Germinal center (tissue), 1 donor: ENCODE measurements around the gene MGLL.
"Not testable (repeated sequence)": the region's sequence is repeated elsewhere in the genome, so short reads cannot be mapped to it uniquely, and the experiment has no call there.

Experiments used
- DNase-seq: peaks from one replicate; pipeline ENCODE4 v3.0.0; 2012; ENCODE audit warnings: mixed read lengths, low spot score

MGLL gene

DNA sequence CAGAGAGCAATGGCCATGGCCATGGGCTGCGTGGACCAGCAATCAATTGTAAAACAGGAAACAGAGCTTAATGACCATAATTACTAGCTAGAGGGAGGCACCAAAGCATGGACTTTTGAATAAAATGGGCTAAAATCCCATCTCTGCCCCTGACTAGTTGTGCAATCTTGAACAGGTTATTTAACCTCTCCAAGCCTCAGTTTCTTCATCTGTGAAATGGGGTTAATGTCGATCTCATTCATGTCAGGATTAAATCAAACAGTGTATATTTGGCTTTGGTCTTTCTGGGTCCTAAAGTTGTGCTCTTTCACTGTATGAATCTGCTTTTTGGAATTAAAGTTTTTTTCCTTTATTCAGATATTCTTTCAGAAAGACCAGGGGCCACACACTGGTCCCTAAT lies 113.5 kb downstream of the MGLL start:
- no peak for DNase-seq

DNA sequence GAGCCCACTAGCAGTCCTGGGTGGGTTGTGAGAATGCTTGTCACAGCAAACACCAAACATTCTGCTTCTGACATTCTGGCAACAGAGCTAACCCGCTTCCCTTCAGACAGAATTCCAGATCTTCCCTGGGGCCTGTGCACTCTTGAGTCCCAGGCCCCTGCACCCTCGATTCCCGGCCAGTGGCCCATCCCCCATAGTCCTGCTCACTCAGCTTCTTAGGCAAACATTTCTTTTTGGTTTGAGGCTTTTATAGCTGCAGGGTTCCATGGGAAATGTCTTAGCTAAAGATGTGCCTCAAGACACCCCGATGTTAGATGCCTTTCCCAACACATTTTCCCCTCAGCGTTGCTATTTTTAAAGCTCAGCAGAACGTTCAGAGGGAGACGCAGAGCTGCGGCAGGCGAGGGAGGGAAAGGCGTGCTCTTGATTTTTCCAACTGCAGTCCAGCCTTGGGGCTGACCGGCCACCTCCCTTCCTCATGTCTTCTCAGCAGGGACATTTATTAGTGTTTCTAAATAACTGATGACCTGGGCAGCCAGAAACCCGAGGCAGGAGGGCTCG lies 114.4 kb downstream of the MGLL start:
- DNase-seq: no peak

DNA sequence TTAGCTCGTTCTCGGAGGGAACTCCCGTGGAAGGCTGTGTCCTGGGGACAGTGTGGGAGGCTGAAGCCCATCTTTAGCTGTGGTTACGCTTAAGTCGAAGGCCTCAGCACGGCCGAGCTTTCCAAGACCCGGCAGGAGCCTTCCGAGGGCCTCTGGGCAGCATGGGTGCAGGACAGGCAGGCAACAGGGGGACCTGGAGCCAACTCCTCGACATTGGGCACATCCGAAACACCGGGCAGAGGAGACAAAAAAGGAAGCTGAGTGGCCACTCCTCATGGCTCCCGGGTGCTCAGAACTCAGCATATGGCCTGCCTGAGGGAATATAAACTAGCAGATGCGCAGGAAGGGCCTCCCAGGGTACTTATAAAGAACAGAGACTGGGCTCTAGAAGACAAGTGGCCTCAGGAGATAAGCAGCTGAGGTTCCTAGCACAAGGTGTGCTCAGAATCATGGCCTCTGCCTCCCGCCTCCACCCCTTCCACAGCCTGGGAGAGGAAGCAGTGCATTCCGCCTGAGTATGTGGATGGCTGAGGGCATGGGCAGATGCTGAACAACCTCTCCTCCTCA lies 115.4 kb downstream of the MGLL start:
- no peak for DNase-seq

DNA sequence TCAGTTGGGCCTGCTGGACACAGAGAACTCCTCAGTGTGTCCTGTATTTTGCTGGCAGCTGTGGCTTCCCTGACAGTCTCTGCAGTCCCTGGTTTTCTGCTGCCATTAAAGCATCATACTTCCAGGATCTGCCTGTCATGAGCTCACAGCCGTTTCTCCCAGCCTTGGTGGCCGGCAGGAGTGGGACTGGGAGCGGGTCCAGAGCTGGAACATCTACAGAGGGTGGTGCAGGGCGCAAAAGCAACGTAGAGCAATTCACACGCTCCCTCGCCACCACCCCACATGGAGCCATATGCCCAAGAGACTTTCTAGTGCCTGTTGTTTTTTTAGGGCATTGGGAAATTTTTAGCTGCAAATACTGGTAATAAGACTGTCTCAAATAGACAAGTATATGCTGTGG lies 116.0 kb downstream of the MGLL start:
- DNase-seq: no peak

DNA sequence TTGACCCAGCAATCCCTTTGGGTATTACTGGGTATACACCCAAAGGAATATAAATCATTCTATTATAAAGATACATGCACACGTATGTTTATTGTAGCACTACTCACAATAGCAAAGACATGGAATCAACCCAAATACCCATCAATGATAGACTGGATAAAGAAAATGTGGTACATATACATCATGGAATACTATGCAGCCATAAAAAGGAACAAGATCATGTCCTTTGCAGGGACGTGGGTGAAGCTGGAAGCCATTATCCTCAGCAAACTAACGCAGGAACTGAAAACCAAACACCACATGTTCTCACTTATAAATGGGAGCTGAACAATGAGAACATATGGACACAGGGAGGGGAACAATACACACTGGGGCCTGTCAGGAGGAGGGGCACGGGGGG lies 117.5 kb downstream of the MGLL start:
- not testable (repeated sequence) for DNase-seq

DNA sequence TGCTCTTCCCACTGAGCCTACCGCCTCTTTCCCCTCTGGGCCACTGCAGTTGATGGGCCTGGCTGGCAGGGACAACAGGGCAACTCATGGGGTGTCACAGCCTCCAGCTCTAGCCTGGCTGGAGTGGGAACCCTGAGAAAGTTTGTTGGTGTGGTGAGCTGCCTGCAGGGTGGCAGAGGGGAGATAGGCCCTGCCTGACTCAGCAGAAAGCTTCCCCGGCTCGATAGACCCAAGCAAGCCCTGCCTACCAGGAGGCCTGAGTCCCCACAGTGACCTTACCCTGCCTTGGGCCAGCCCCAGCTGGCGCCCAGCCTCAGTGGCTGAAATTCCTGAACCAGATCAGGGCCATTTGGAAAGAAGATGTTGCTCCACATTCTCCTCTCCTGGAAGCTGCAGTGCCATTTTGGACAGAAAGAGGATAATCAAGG lies 120.2 kb downstream of the MGLL start:
- no peak for DNase-seq

DNA sequence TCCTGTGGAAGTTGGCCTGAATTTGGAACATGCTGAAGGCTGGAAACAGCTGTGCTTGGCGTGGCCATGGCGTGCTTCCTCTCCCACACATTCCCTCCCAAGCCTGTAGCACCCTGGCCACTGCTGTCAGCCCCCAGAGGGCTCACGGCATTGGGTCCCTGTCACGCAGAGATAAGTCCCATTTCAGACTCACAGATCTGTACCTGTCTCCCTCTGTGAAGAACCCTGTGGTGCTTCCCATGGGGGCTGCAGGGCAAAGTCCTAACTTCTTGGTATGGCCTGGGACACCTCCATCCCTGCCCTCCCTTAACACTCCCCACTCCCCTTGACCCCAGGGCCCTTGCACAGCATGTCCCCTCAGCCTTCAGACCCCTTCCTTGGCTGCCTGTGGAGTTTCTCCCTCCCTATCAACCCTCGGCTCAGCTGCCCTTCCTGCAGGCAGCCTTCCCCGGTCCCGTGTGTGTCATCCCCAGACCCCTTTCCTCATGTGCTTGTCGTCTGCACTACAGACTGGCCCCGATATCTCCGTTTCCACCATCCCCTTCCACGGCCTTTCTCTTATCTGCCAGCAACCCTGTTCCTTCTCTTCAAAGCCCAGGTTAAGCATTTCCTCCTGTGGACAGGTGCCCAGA lies 120.9 kb downstream of the MGLL start:
- no peak for DNase-seq

DNA sequence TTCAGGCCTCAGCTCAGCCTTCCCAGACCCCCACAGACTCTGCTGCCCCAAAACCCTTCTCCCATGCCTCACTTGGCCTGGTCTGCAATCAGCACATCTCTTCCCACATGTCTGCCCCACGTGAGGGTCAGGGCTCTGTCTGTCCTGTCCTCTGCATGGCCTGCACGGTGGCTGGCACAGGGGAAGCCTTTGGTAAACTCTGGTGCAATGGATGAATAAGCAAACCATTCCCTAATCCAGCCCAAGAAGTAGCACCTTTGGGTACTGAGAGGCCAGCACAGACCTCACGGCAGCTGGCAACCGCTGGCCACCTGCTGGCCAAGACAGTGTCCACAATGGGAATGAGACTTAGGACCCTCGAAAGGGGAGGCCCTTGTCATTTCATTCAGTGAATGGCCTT lies 121.9 kb downstream of the MGLL start:
- DNase-seq: no peak

DNA sequence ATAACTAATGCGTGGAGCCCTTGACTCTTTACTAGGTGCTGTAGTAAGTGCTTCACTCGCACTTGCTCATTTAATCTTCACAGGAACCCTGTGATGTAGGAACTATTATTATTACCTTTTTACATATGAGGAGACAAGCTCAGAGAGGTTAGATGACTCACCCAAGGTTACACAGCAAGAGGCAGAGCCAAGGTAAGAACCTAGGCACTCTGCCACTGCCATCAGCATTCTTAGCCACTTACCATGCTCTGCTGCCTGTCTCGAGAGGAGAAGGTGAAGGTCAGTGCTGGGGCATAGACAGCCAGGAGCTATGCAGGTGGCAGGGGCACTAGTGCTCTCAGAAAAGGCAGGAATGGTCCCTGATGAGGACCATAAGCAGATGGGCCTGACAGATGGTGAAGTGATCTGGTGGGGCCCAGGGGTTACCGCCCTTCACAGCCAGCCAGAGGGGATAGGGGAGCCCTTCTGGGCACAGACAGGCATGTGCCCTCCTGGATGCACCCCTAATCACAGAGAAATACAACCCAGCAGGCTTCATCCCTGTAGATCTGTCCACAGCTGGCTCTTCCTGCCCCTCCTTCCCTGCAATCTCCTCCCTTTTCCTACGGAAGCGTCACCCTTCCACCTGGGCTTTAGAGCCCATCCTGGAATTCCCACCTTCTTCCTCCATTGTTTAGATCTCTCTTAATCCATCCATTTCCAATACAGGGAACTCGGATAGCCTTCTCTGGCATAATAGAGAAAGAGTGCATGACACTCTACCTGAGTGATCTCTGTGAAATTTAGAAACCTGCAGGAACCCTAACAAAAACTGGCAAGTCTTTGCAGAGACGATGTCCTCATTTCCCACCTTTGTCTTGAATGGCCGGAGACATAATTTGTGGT lies 122.7 kb downstream of the MGLL start:
- no peak for DNase-seq

DNA sequence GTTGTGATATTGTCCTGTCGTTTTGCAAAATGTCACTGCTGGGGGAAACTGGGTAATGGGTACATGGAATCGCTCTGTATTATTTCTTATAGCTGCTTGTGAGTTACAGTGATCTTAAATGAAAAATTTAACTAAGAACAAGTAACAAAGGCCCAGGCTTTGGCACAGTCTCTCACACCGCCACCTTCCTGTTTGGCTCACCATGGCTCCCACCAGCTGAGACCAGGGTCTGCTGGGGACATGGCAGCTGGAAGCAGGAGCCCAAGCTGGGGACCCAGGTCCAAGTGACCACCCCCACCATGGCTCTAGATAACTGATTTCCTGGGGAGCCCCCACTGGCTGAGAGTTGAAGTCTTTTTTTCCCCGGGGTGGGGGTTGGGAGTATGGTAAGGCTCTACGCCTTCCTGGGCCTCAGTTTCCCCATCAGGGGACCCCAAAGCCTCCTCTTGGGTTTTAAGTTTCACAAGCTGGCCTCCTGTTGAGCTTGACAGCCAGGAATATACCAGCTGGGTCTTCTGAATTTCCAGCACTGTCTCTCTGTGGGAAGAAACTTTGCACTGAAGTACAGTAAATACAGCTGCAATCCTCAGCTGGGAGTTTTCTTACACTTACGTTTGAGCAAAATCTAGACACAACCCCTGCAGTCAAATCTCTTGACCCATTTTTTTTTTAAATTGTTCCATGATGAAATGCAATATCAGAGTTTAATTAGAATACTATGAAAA lies 123.5 kb downstream of the MGLL start:
- DNase-seq: no peak

DNA sequence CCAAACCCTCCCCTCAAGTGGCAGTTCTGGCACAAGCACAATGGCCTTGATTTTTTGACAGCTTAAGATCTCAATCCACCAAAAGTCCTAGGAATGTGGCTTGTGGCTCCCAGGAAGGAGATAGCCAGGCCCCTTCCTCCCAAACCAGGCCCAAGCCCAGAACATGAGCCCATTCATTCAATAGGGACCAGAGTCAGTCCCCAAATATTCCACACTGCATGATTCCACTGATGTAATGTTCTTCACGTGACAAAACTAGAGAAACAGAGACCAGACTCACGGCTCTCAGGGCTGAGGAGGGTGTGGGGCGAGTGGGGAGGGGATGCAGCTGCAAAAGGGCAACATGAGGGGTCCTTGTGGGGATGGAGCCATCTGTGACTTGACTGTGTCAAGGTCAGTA lies 124.0 kb downstream of the MGLL start:
- DNase-seq: no peak

DNA sequence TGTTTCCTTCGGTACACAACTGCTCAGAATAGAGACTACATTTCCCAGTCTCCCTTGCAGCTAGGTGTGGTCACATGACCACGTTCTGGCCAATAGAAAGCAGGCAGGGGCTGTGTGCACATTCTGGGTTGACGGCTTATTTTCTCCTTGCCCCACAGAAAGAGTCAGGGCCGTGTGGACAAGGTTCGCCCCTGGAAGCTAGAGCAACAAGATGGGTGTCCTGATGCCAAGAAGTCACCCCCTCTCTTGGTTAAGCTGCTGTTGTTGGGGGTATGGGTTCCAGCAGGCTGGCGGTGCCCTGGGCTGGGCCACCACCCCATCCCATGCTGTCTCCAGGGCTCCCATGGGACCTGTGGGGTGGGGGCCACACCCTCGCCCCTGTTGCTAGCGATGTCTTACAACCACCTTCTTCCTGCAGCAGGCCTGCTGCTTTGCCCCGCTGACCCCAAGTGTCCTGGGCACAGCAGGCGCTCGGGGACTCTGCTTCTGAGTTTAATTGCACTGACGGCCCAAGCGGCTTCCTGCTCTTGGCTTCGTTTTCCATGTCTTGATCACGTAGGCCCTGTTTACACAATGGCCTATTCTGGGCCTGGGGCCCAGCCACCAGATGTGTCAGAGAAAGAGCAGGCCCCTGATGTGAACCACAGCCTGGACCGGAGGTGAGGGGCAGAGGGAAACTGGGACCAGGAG lies 124.6 kb downstream of the MGLL start:
- DNase-seq: peak; percentile 78

DNA sequence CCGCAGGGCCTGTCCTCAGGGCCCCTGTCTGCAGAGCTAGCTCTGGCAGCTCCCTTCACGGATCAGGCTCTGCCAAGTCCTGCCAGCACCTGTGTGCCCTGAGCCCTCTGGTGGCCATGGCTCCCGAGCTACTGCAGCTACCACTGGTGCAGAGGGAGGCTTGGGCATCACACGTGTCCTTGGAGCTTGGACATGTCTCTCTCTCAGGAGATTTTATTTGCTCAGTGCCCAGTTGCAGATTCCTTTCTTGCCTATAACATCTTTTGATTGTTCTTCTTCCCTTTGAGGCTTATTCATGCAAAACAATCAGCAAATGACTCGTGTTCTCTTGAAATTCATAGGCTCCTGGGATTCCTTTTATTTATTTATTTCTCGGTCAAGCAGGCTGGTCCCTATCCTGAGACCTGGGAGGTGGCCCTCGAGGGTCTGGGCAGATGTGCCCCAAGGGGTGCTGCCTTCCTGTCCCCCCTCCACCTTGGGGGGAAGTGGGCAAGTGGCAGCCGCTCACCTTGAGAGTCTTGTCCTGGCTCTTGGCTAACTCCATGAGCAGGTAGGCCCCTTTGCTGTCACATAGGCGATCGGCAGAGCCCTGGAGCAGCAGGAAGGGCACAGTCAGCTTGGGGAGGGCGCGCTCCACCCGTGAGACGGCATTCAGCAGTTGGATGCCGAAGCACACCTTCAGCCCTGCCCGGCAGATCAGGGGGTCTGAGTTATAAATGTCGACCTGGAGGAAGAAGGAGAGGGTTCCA lies 127.7 kb downstream of the MGLL start:
- DNase-seq: peak; percentile 32

DNA sequence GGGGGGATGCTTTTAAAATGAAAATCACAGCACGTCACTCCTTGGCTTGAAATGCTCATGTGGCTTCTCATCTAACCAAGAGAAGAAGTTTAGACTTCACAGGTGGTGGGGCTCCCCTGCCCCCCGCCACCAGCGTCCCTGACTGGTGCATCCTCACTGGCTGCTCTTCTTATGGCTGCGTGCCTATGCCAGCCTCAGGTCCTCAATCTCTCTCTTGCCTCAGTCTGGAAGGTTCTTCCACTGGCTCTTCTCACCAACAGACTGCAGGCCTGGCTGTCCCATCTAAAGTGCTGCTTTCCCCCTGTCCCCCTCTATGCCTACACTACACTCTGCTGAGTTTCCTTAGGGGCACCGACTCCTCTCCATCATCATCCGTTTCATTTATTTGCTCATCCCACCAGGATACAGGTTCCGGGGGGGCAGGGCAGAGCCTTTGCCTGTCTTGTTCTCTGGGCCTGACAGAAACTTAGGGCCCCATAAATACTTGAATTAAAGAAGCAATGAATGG lies 128.9 kb downstream of the MGLL start:
- no peak for DNase-seq

DNA sequence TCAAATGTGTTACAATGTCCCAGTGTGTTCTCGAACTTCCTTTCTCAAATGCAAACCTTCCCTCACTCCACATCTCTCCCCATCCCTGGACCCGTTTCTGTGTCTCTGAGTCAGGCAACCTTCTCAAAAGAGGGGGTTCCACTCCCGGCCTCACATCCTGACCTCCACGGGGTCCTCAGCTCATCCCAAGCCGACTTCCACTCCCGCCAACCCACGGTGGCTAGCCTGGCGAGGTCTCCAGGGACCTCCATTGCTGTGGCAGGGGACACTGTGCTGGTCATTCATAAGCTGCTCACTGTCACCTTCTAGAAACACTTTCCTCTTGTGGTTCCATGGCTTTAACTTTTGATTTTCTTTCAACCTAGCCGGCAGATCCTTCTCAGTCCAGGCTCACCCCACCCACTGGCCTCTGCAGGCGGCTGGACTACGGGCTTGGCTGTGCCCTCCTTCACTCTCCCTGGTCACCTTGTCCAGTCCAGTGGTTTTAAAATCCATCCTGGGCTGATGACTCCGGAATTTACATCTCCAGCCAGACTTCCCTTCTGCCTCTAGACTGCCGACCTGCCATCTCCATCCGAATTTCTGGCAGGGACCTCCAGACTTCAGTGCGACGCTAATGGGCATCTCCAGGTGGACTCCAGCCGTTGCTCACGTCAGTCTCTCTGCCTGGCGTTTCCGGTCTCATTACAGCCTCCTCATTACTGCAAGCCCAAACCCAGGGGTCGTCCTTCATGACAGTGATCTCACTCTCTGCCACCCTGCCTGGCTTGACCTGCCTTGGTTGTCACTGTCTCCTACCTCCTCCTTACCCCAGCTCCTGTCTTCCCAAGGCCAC lies 129.6 kb downstream of the MGLL start:
- no peak for DNase-seq

DNA sequence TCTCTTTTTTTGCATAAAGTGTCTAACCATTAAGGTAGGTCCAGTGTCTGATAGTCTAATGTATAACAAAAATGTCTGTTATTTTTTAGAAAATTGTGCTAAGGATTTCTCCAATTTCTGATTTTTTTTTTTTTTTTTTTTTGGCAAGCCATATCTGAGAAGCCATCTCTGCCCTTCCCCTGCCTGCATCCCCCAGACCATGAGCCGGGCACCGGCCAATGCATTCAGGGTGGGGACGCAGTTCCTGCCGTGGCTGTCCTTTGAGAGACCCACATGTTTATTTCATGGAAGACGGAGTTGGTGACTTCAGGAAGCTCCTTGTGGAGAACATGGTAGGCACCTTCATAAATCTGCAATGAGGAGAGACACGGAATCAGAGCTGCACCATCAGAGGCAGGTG lies 130.3 kb downstream of the MGLL start:
- DNase-seq: no peak

DNA sequence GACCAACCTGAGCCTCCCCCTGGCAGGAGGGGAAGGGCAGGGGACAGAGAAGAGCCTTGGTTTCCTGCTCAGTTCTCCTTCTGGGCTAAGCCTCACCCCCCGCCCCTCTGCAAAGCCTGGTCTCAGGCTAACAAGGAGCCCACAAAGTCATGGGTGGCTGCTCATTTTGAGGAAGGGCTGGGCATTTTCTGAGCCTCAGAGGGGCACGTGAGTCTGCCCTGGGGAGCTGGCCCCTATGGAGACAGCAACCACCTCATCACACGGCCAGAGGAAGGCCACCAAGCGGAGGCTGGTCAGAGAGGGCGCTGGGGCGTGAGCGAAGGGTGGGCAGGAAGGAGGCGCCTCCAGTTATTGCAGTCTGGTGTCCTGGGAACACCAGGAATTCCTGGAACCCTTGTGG lies 130.8 kb downstream of the MGLL start:
- DNase-seq: no peak

DNA sequence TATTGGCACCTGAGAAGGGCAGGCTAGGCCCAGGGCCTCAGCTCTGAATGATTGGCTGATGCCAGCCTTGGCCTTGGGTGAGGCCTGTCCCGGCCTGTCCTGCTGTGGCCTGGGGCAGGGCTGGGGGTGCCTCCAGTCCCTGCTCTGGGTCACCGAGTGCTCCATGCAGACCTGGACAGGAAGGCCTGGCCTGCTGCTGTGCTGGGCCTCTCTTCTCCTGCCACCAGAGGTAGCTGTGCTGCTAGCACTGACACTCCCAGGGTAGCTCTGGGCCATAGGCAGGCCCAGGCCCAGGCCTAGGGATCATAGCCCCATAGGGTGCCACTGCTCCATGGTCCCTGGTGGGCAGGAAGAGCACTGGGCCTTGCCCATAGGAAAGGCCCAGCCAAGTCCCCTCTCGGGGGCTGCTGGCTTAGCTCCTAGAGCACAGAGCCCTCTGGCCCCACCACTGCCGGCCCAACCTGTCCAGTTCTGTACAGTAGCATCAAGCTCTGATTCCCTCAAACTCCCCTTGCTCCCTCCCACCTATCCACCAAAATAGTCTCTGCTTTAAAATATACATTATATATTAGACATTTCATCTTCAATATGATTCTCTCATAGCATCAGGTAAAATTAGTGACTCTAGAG lies 131.4 kb downstream of the MGLL start:
- DNase-seq: no peak

DNA sequence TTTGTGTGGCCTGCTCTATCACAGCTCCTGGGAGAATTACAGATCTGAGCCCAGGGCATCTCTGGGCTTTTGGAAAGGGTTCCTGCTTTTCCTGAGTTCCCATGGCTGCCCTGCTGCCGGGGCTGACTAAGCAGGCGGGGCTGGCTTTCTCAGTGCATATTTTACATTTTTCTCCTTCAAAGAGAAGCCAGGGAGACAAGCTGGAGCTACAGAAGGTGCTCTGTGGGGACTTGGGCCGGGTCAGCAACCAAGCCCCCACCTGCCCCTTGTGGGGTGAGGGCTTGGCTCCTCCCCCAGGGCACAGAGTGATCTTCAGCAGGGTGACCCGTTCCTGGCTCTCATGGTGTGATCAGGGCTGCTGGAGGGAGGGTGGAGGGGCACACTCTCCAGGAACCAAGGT lies 132.2 kb downstream of the MGLL start:
- no peak for DNase-seq
